GM23248 (cell line): ENCODE measurements around the gene CRIP1.

ENCODE experiments used
- EZH2 ChIP-seq: fragments of 200-600 bp; sonication (generic); IDR thresholded peaks from 2 replicates; pipeline ENCODE4 v1.6.1; 2018; ENCODE audit warnings: antibody characterized with exemption, mild to moderate bottlenecking; ENCODE audit not compliant: insufficient read depth, poor library complexity, severe bottlenecking
- EZH2phosphoT487 ChIP-seq: fragments of 200-600 bp; sonication (generic); IDR thresholded peaks from 2 replicates; pipeline ENCODE4 v1.6.1; 2018; ENCODE audit warnings: antibody characterized with exemption, moderate library complexity, mild to moderate bottlenecking, low read depth; ENCODE audit not compliant: insufficient read depth

- no peak for TF ChIP-seq EZH2
- no peak for TF ChIP-seq EZH2phosphoT487
These were observed 39.4 kb downstream of the CRIP1 start, which contains the start of gene TMEM121 for GRCh38 chr14:105525861-105526775.
